NCI-H2171 (cell line): ENCODE results near the gene MTX1.
"Not testable (repeated sequence)": the region's sequence is repeated elsewhere in the genome, so short reads cannot be mapped to it uniquely, and the experiment has no call there.

Source experiments
- DNase-seq: peaks from one replicate; lab custom pipeline; 2025; lab: John Stamatoyannopoulos, UW

Gene MTX1, protein sequence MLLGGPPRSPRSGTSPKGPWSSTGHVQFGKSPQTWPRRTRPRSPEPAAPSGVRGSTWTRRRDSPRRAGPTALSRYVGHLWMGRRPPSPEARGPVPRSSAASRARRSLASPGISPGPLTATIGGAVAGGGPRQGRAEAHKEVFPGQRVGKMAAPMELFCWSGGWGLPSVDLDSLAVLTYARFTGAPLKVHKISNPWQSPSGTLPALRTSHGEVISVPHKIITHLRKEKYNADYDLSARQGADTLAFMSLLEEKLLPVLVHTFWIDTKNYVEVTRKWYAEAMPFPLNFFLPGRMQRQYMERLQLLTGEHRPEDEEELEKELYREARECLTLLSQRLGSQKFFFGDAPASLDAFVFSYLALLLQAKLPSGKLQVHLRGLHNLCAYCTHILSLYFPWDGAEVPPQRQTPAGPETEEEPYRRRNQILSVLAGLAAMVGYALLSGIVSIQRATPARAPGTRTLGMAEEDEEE

DNA sequence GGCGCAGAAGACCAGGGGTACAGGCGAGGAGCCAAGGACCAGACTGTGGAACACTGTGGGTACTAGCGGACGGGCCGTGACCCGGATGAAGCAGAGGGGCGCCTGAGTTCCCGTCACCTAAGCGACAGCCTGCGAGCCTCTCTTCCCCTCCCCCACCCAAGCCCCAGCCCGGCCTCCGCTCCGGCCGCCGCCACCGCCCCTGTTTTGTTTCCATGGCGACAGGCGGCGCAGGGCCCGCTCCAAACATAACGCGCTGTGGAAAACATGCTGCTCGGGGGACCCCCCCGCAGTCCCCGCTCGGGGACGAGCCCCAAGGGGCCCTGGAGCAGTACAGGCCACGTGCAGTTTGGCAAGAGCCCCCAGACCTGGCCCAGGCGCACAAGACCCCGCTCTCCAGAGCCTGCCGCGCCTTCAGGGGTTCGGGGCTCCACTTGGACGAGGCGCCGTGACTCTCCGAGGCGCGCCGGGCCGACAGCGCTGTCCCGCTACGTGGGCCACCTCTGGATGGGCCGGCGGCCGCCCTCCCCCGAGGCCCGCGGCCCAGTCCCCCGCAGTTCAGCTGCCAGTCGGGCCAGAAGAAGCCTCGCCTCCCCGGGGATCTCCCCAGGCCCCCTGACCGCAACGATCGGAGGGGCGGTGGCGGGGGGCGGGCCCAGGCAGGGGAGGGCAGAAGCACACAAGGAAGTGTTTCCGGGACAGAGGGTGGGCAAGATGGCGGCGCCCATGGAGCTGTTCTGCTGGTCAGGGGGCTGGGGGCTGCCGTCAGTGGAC, at the start of gene MTX1:
Gene MTX1, plus strand, starts transcription at position 155 of the 771 bp plus-strand sequence. Its CDS starts 110 bp downstream, at position 265.
- peak; percentile 82 for DNase-seq

DNA sequence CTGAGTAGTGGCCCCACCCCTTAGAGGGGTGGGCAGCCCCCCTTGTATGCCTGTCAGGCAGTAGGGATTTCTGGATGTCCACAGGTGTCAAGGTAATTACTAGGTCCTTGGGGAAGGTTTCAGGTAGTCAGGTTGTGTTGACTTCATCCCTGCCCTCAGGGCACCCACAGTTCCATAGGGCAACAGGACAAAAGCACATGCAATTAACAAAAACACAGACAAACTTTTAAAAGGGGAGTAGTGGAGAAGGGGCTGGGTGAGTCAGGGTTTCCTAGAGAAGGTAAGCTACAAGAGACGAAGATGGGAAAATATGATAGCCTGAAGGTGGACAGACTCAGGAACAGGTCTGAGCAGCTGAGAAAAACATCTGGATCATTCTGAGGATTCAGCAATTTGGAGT, 49.5 kb upstream of the MTX1 start:
- DNase-seq, result no peak

- DNase-seq, result no peak
Observed at GRCh38 chr1:155160128-155160527, 48.4 kb upstream of the MTX1 start.

GRCh38 chr1:155162631-155163030, 45.9 kb upstream of the MTX1 start:
- DNase-seq, result not testable (repeated sequence)

DNA sequence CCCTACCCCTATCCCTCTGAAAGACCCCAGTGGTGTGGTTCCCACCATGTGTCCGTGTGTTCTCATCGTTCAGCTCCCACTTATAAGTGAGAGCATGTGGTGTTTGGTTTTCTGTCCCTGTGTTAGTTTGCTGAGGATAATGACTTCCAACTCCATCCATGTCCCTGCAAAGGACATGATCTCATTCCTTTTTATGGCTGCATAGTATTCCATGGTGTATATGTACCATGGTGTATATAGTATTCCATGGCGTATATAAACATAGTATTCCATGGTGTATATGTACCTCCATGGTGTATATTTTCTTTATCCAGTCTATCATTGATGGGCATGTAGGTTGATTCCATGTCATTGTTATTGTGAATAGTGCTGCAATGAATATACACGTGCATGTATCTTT, 44.7 kb upstream of the MTX1 start:
- not testable (repeated sequence) for DNase-seq

DNA sequence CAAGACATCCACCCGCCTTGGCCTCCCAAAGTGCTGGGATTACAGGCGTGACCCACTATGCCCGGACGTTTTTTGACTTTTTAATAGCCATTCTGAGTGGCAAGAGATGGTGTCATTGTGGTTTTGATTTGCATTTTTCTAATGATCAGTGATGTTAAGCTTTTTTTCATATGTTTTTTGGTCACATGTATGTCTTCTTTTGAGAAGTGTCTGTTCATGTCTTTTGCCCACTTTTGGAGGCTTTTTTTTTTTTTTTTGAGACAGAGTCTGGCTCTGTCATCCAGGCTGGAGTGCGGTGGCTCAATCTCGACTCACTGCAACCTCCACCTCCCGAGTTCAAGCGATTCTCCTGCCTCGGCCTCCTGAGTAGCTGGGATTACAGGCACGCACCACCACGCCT, 43.9 kb upstream of the MTX1 start:
- not testable (repeated sequence) for DNase-seq

DNA sequence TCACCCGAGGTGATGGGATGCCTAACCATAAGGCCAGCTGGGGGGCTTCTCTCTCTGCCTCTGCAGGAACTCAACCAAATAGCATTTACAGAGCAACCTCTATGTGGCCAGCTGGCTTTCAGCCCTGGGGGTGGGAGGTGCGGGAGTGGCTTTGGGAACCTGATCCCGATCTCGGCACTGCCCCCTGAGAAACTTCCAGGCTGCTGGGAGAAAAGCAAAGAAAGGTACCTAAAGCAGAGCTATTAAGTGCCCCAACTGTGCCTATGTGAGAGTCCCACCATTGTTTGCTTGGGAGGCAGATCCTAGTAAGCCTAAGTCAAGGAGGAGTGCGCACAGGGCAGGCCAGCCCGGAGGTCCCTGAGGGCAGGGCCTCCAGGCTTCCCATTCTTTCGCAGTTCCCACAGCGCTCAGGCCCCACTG, 42.4 kb upstream of the MTX1 start:
- DNase-seq, result no peak

- peak; percentile 70 for DNase-seq
Observed at GRCh38 chr1:155166471-155167165, 41.9 kb upstream of the MTX1 start.

DNA sequence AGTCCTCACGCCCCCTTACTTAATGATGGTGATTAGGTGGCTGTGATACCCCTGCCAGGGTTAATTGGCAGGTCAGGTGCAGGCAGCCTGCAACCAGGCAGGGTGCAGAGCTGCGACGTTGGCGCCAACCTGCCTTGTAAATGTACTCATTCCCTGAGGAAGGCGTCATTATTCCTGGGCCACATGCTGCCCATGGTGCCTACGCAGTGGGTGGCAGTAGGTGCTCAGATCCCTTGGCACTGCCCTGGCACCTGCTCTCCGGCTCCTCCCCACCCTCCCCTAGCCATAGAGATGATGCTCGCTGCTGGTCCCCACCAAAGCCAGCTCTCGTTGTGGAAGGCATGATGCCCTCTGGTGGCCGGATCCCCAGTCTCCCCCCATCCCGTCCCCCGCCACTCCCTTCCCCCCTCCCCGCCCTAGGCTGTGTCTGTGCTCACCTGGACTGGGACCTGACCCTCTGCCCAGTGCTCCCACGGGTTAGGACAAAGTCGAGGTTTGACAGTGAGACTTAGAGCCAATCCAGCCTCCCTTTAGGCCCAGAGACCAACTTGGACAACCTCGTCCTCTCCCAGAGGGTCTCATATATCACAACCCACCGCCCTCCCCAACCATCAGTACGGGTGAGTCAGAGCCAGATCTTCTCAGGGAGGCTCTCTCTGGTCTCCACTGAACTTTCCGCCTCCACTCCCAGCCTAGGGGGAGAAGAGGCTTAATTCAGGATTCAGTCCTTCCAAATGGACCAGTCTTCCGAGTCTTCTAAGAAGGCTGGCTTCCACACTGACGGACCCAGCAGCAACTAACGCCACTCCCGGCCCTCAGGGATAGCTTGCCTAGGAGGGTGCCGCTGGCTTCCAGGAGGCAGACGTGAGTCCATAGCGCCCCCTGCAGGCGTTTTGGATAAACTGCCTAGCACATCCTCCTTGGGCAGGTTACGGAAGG, 41.1 kb upstream of the MTX1 start:
- DNase-seq, result peak; percentile 84

- not testable (repeated sequence) for DNase-seq
Observed at GRCh38 chr1:155168105-155168445, 40.4 kb upstream of the MTX1 start.

GRCh38 chr1:155168456-155169210, 39.9 kb upstream of the MTX1 start:
- DNase-seq, result no peak

- DNase-seq, result no peak
Observed at GRCh38 chr1:155169541-155169940, 39.0 kb upstream of the MTX1 start.

DNA sequence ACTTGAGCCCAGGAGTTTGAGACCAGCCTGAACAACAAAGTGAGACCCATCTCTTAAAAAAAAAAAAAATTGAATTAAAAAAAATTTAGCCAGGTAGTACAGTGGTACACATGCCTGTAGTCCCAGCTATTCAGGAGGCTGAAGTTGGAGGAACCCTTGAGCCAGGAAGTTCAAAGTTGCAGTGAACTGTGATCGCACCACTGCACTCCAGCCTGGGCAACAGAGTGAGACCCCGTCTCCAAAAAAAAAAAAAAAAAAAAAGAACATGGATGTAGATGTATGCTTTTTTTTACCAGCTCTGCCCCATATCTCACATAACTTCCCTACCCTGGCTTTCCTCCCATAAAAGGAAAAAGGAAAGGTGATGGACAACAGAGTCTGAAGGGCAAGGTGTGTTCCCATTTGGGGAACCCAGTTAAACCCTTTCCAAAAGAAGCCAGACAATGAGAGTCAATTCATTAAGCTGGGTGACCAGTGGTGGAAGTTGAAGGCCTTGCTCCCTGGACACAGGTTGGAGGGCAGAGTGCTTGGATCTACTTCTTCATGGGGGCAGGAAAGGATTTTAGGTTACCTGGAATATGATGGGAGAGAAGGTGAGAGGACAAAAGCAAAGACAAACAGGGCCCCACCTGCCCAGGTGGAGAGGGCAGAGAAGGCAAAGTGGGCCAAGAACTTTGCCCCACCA, 38.3 kb upstream of the MTX1 start:
- DNase-seq, result no peak

DNA sequence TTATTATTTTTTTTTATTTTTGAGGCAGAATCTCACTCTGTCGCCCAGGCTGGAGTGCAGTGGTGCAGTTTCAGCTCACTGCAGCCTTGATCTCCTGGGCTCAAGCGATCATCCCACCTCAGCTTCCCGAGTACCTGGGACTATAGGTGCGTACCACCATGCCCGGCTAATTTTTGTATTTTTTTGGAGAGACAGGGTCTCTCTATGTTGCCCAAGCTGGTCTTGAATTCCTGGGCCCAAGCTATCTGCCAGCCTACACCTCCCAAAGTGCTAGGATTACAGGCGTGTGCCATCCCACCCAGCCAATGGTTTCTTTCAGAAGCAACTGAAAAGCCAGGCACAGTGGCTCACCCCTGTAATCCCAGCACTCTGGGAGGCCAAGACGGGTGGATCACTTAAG, 37.7 kb upstream of the MTX1 start:
- DNase-seq, result no peak

DNA sequence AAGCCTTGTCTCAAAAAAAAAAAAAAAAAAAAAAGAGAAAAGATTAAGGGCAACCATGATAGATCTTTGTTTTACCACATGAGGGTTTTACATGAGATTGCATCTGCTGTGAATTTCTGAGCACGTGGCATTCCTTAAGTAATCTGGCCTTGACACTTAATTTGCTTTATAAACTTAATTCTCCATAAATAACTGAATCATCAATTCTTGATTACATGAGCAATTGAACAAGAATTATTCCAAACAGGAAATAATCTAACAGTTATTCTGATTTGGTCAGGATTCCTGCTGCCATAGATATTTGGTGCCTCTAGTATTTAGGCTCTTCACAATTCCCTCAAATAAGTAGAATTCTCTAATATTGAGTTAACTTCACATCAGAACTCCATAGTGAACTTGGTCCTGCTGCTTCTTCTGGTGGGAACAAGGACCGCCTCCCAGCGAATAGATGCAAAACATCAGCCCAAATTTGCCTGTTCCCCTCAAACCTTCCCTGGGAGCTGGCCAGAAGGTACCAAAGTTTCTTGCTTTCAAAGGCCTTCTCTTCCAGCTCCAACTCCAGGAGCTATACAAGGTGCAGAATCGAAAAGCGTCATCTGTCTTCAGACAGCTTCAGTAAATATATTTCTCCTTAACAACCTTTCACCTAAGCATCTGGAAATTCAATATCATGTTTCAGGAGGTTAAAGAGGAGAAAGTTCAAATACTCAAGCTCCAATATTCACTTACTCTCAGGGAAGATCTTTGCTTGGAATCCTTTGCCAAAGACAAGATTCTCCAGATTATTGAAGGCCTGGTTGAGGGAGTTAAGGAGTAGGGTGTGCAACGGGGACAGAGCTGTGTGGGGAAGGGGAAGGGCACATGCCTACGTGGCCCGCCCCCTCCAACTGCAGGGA, 36.4 kb upstream of the MTX1 start:
- no peak for DNase-seq

- peak; percentile 90 for DNase-seq
Observed at GRCh38 chr1:155172732-155173477, 35.6 kb upstream of the MTX1 start, which contains the start of gene KRTCAP2. Gene KRTCAP2, minus strand, starts transcription at chr1:155173304. Its CDS starts 80 bp downstream, at chr1:155173224.

DNA sequence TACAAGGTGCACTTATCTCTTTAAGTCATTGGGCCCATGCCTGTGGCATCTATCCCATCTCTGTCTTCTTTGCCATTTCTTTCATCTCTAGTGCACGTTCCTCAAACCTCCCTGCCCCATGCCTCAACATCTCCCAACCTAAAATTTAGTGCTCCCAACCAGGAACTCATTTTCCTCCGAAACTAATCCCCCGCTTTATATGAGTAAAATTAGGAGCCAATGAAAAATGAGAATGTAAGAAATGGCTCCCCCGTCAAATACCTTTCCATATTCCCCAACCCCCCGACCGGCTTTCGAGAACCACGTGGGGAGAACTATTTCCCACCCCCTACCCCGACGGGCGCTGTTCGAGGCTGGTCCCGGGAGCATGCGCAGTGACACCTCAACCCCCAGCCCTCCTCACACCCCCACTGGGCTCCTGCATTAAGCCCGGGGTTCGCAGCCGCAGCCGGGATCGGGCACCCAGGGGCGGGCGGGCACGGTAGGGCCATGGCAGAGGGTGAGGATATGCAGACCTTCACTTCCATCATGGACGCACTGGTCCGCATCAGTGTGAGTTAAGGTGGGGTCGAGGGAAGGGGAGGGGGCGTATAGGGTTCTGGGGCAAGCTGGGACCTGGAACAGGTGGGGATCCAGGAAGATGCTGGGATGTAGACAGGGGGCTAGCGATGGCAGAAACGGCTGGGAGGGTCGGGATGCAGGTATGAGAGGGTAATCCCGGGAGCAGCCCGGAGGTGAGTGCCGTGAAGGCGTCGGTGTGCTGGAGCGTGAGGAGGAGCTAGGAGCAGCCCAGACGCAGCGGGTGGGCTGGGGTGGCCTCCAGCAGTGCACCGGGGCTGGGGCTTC, 34.8 kb upstream of the MTX1 start, which contains the start of gene TRIM46:
Gene TRIM46, plus strand, starts transcription at position 372 of the 846 bp plus-strand sequence. Its CDS starts 118 bp downstream, at position 490.
- peak; percentile 85 for DNase-seq
